IMR-90 (cell line): ENCODE measurements around the gene FA2H. TPM values are rescaled to one million over a fixed set of nuclear protein-coding genes. Genes with fewer than 3 reads are reported as not detected.
A peak's percentile ranks its signal among the peaks of the same experiment; 100 is the strongest.

ENCODE experiments used
- ATAC-seq: fragments of 200-7000 bp; cut with Tn5 transposase; 2 replicates; pipeline ENCODE4 v1.9.1; 2020; ENCODE audit warnings: low read depth, mild to moderate bottlenecking, moderate library complexity
- BruUV-seq: library from RNA; stranded (reverse); fragments of 400-500 nt; replicated peaks from 2 replicates; lab custom pipeline; 2021; lab: Mats Ljungman, UMichigan
- CTCF ChIA-PET: fragments of 300-600 bp; formaldehyde crosslinking; extraction: SDS; loops from one replicate; lab custom pipeline; 2021; ENCODE audit warnings: antibody characterized with exemption; lab: Yijun Ruan, JAX
- POLR2A ChIA-PET: fragments of 300-600 bp; sonication (Branson Sonifier 250); formaldehyde crosslinking; loops from one replicate; lab custom pipeline; 2022; ENCODE audit warnings: antibody characterized with exemption; ENCODE audit not compliant: unreplicated experiment; lab: Charles Lee
- DNase-seq: peaks from one replicate; pipeline ENCODE4 v3.0.0; 2013
- H2AFZ ChIP-seq: replicated peaks from 2 replicates; pipeline ENCODE3; 2013; ENCODE audit warnings: low read length, mild to moderate bottlenecking; ENCODE audit not compliant: poor library complexity
- H2AK5ac ChIP-seq: 2 replicates; pipeline ENCODE4 v1.6.1; 2013; ENCODE audit warnings: low read depth, low read length, inconsistent platforms
- H2AK9ac ChIP-seq: replicated peaks from 2 replicates; pipeline ENCODE3; 2013; ENCODE audit warnings: mild to moderate bottlenecking, low read depth, low read length, moderate library complexity; ENCODE audit not compliant: poor library complexity
- H2BK120ac ChIP-seq: 2 replicates; pipeline ENCODE4 v1.6.1; 2013; ENCODE audit warnings: low read depth, low read length, inconsistent platforms
- H2BK15ac ChIP-seq: 3 replicates; pipeline ENCODE4 v1.6.1; 2013; ENCODE audit warnings: low read depth, low read length, inconsistent platforms
- H2BK20ac ChIP-seq: 2 replicates; pipeline ENCODE4 v1.6.1; 2013; ENCODE audit warnings: low read depth, mild to moderate bottlenecking, inconsistent platforms, low read length, moderate library complexity
- H2BK5ac ChIP-seq: 2 replicates; pipeline ENCODE4 v1.6.1; 2013; ENCODE audit warnings: mild to moderate bottlenecking, low read depth, low read length, inconsistent platforms; ENCODE audit not compliant: poor library complexity, severe bottlenecking
- H3K14ac ChIP-seq: replicated peaks from 2 replicates; pipeline ENCODE4 v1.6.1; 2013; ENCODE audit warnings: low read depth, low read length, inconsistent platforms
- H3K18ac ChIP-seq: 2 replicates; pipeline ENCODE4 v1.6.1; 2013; ENCODE audit warnings: low read depth, low read length, control low read depth
- H3K23ac ChIP-seq: 2 replicates; pipeline ENCODE4 v1.6.1; 2013; ENCODE audit warnings: low read depth, low read length, inconsistent platforms
- H3K27ac ChIP-seq: 2 replicates; pipeline ENCODE4 v1.5.1; 2013; ENCODE audit warnings: mild to moderate bottlenecking, control low read depth, low read length; ENCODE audit not compliant: insufficient read depth
- H3K27me3 ChIP-seq: 2 replicates; pipeline ENCODE4 v1.6.1; 2013; ENCODE audit warnings: low read length; ENCODE audit not compliant: control insufficient read depth, insufficient read depth
- H3K36me3 ChIP-seq: 2 replicates; pipeline ENCODE4 v1.6.1; 2013; ENCODE audit warnings: low read length, mixed read lengths; ENCODE audit not compliant: control insufficient read depth, insufficient read depth
- H3K4ac ChIP-seq: 2 replicates; pipeline ENCODE4 v1.6.1; 2013; ENCODE audit warnings: low read depth, low read length, inconsistent platforms
- H3K4me1 ChIP-seq: 2 replicates; pipeline ENCODE4 v1.6.1; 2013; ENCODE audit warnings: low read length, mixed read lengths; ENCODE audit not compliant: control insufficient read depth, insufficient read depth
- H3K4me2 ChIP-seq: 2 replicates; pipeline ENCODE4 v1.6.1; 2013; ENCODE audit warnings: low read depth, mild to moderate bottlenecking, control low read depth, low read length, moderate library complexity
- H3K4me3 ChIP-seq: 2 replicates; pipeline ENCODE4 v1.5.1; 2013; ENCODE audit warnings: low read depth, mild to moderate bottlenecking, control low read depth, low read length, moderate library complexity; ENCODE audit not compliant: insufficient read depth
- H3K56ac ChIP-seq: 2 replicates; pipeline ENCODE4 v1.6.1; 2013; ENCODE audit warnings: low read length, inconsistent platforms; ENCODE audit not compliant: insufficient read depth; ENCODE audit errors: extremely low read depth
- H3K79me1 ChIP-seq, 2 experiments: 2 replicates each; pipeline ENCODE4 v1.6.1; 2013; ENCODE audit warnings: low read length in 2 of 2, inconsistent platforms in 1 of 2, low read depth in 1 of 2
- H3K9ac ChIP-seq: 2 replicates; pipeline ENCODE4 v1.6.1; 2013; ENCODE audit warnings: low read depth, low read length, control low read depth
- H3K9me1 ChIP-seq: 2 replicates; pipeline ENCODE4 v1.6.1; 2013; ENCODE audit warnings: low read length, inconsistent platforms; ENCODE audit not compliant: insufficient read depth
- H3K9me3 ChIP-seq: 2 replicates; pipeline ENCODE4 v1.6.1; 2013; ENCODE audit warnings: low read length; ENCODE audit not compliant: control insufficient read depth, insufficient read depth
- H4K20me1 ChIP-seq: 2 replicates; pipeline ENCODE4 v1.6.1; 2013; ENCODE audit warnings: low read length, inconsistent platforms; ENCODE audit not compliant: insufficient read depth
- H4K5ac ChIP-seq: 2 replicates; pipeline ENCODE4 v1.6.1; 2013; ENCODE audit warnings: mild to moderate bottlenecking, low read depth, low read length, control low read depth
- H4K8ac ChIP-seq, 2 experiments: 2 replicates each; pipeline ENCODE4 v1.6.1; 2013; ENCODE audit warnings: low read depth in 2 of 2, low read length in 2 of 2, control low read depth in 1 of 2, inconsistent platforms in 1 of 2
- H4K91ac ChIP-seq: 2 replicates; pipeline ENCODE4 v1.6.1; 2013; ENCODE audit warnings: low read depth, low read length, inconsistent platforms; ENCODE audit not compliant: insufficient read depth
- BHLHE40 ChIP-seq: fragments of 150-350 bp; IDR thresholded peaks from 2 replicates; pipeline ENCODE4 v1.6.1; 2016; ENCODE audit warnings: mild to moderate bottlenecking, low read depth, low read length
- CHD1 ChIP-seq: IDR thresholded peaks from 2 replicates; pipeline ENCODE4 v1.6.1; 2012; ENCODE audit warnings: low read depth, low read length, improper control_type of control experiment
- FOS ChIP-seq: fragments of 150-350 bp; IDR thresholded peaks from 2 replicates; pipeline ENCODE4 v1.6.1; 2016; ENCODE audit warnings: low read depth, low read length
- MAFK ChIP-seq: IDR thresholded peaks from 2 replicates; pipeline ENCODE4 v1.6.1; 2012; ENCODE audit warnings: low read depth, low read length, improper control_type of control experiment
- MAZ ChIP-seq: IDR thresholded peaks from 2 replicates; pipeline ENCODE4 v1.6.1; 2012; ENCODE audit warnings: low read depth, mild to moderate bottlenecking, low read length, improper control_type of control experiment, moderate library complexity, borderline replicate concordance
- NFE2L2 ChIP-seq: fragments of 150-350 bp; IDR thresholded peaks from 2 replicates; pipeline ENCODE4 v1.6.1; 2016; ENCODE audit warnings: low read depth, mild to moderate bottlenecking, low read length
- POLR2A ChIP-seq: IDR thresholded peaks from 2 replicates; pipeline ENCODE4 v1.6.1; 2012; ENCODE audit warnings: mild to moderate bottlenecking, low read depth, low read length
- RAD21 ChIP-seq: IDR thresholded peaks from 2 replicates; pipeline ENCODE4 v1.6.1; 2012; ENCODE audit warnings: low read length, improper control_type of control experiment
- RCOR1 ChIP-seq: IDR thresholded peaks from 2 replicates; pipeline ENCODE4 v1.6.1; 2012; ENCODE audit warnings: mild to moderate bottlenecking, low read length, improper control_type of control experiment; ENCODE audit not compliant: insufficient replicate concordance
- SMC3 ChIP-seq: fragments of 150-350 bp; IDR thresholded peaks from 2 replicates; pipeline ENCODE4 v1.6.1; 2016; ENCODE audit warnings: low read depth, mild to moderate bottlenecking, antibody characterized with exemption, low read length, moderate library complexity
- dilution Hi-C: fragments of 300-500 bp; cut with HindIII; formaldehyde crosslinking; loops from one replicate; pipeline ENCODE4 v1.14.3; 2018; ENCODE audit warnings: low sequenced_read_pairs; ENCODE audit not compliant: unreplicated experiment
- in situ Hi-C: fragments of 300-500 bp; cut with MboI; formaldehyde crosslinking; loops from 3 replicates; pipeline ENCODE4 v1.14.3; 2019; ENCODE audit warnings: low sequenced_read_pairs, inconsistent platforms, mixed read lengths
- intact Hi-C: fragments of 100-400 bp; cut with micrococcal nuclease; formaldehyde crosslinking; loops from 2 replicates; pipeline ENCODE4 v1.10.0; 2022
- polyA plus RNA-seq, 3 experiments: library from polyadenylated mRNA; depleted of rRNA; stranded (reverse); fragments of >200 nt; gene quantifications; 2 replicates each; pipeline ENCODE4 v1.2.3, GENCODE V29; 2012; ENCODE audit warnings: low replicate concordance in 1 of 3
- total RNA-seq: library from RNA; depleted of rRNA; stranded (reverse); fragments of >200 nt; gene quantifications from 2 replicates; pipeline ENCODE4 v1.2.3, GENCODE V29; 2012
- TF ChIP-seq, protein P1 (sequence below): fragments of 150-350 bp; IDR thresholded peaks from 2 replicates; pipeline ENCODE4 v1.6.1; 2017; ENCODE audit warnings: mild to moderate bottlenecking, antibody characterized with exemption, low read length, low read depth
- TF ChIP-seq, protein P2 (sequence below): fragments of 150-350 bp; IDR thresholded peaks from 2 replicates; pipeline ENCODE4 v1.6.1; 2016; ENCODE audit warnings: low read depth, mild to moderate bottlenecking, low read length, moderate library complexity, borderline replicate concordance

Gene FA2H
- total and polyA plus RNA-seq, 2 of the 4 experiments (the other 2 are of a cell fraction) = not detected

DNA sequence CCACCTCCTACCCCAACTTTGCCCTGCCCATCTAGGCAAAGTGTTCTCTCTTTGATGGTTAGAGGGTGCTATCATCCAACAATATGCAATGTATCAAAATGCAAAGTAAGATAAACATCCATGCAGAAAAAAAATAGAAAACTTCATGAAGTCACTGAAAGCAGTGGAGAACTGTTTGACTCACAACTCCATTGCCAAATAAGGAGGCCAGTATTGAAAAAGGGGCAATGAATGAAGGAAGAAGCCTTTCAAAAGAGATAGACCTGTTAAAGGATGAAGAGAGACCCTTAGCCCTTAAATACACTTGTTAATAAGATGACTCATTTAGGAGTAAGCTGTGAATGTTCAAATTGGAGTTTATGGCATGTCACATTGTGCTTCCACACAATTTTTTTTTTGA, 13.0 kb downstream of the FA2H start:
- no peak overlapping the region for H4K5ac ChIP-seq
- DNase-seq = peak; percentile 55
- no peak overlapping the region for H2BK15ac ChIP-seq
- H3K9ac ChIP-seq = no peak overlapping the region
- TF ChIP-seq RCOR1 = no peak
- no peak for TF ChIP-seq NFE2L2
- TF ChIP-seq SMC3 = no peak
- no peak for TF ChIP-seq CHD1
- no peak for TF ChIP-seq BHLHE40
- TF ChIP-seq FOS = no peak
- TF ChIP-seq POLR2A = no peak
- no peak for TF ChIP-seq MAFK
- TF ChIP-seq, protein P1, sequence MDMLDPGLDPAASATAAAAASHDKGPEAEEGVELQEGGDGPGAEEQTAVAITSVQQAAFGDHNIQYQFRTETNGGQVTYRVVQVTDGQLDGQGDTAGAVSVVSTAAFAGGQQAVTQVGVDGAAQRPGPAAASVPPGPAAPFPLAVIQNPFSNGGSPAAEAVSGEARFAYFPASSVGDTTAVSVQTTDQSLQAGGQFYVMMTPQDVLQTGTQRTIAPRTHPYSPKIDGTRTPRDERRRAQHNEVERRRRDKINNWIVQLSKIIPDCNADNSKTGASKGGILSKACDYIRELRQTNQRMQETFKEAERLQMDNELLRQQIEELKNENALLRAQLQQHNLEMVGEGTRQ = no peak
- TF ChIP-seq MAZ = no peak
- no peak for TF ChIP-seq RAD21
- TF ChIP-seq, protein P2, sequence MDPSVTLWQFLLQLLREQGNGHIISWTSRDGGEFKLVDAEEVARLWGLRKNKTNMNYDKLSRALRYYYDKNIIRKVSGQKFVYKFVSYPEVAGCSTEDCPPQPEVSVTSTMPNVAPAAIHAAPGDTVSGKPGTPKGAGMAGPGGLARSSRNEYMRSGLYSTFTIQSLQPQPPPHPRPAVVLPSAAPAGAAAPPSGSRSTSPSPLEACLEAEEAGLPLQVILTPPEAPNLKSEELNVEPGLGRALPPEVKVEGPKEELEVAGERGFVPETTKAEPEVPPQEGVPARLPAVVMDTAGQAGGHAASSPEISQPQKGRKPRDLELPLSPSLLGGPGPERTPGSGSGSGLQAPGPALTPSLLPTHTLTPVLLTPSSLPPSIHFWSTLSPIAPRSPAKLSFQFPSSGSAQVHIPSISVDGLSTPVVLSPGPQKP = no peak
- no peaks in the 10 kb centered on the region for H3K36me3 ChIP-seq
- no peak overlapping the region for H2BK5ac ChIP-seq
- dilution Hi-C loops = no loop called here
- in situ Hi-C loops = no loop called here
- H3K9me3 ChIP-seq = no peaks in the 10 kb centered on the region
- intact Hi-C loops = no loop called here
- no peaks in the 10 kb centered on the region for H3K4me1 ChIP-seq
- no peak overlapping the region for H4K8ac ChIP-seq
- H2BK120ac ChIP-seq = no peak overlapping the region
- no peak overlapping the region for H3K4ac ChIP-seq
- H3K23ac ChIP-seq = no peak overlapping the region
- POLR2A ChIA-PET = no interaction called here
- H4K20me1 ChIP-seq = no peaks in the 10 kb centered on the region
- BruUV-seq = no TSS peak
- H2AK9ac ChIP-seq = no peak overlapping the region
- no peak overlapping the region for H2BK20ac ChIP-seq
- no peak overlapping the region for H3K4me3 ChIP-seq
- H3K79me1 ChIP-seq = no peaks in the 10 kb centered on the region
- H4K91ac ChIP-seq = no peak overlapping the region
- peaks cover 1% of the 10 kb centered on the region for H3K27me3 ChIP-seq
- CTCF ChIA-PET = no interaction called here
- no peaks in the 10 kb centered on the region for H3K9me1 ChIP-seq
- H3K14ac ChIP-seq = no peak overlapping the region
- no peak overlapping the region for H3K27ac ChIP-seq
- H3K18ac ChIP-seq = no peak overlapping the region
- H2AK5ac ChIP-seq = no peak overlapping the region
- H3K56ac ChIP-seq = no peak overlapping the region
- no peak overlapping the region for H2AFZ ChIP-seq
- ATAC-seq = no peak
- no peak overlapping the region for H3K4me2 ChIP-seq
